ENCODE measurements around the gene INSYN2A.

- TF ChIP-seq CTCF (IDR thresholded peaks at IDR 0.05), result no peak
- TF ChIP-seq POLR2AphosphoS5 (IDR thresholded peaks at IDR 0.05), result no peak
- no peak for TF ChIP-seq POLR2A (IDR thresholded peaks at IDR 0.05; ENCODE audit: low read depth)
- no peak for TF ChIP-seq EP300 (IDR thresholded peaks at IDR 0.05)
These were observed 665 bp downstream of the INSYN2A start for GRCh38 chr10:127195571-127196281.
